ENCODE results near the gene GABRG2.

GABRG2 gene

DNA sequence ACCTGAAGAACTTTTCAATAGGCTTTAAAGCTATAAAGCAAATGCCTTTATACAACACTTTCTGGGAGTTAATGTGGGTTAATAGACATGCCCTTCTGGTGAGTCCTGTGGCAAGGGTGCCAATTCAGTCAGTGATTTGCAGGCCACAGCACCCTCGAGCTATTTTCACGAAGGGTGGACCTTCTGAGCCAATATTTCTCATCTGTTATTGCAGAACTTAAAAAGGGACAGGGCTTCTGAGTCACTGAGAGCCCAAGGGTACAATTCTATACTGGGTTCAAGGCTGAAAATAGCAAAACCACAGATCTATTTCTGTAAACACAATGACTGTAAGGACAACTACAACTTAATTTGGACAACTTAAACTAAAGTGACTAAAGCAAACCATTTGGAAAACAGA, 92.8 kb downstream of the GABRG2 start:
- TF ChIP-seq, protein P1, sequence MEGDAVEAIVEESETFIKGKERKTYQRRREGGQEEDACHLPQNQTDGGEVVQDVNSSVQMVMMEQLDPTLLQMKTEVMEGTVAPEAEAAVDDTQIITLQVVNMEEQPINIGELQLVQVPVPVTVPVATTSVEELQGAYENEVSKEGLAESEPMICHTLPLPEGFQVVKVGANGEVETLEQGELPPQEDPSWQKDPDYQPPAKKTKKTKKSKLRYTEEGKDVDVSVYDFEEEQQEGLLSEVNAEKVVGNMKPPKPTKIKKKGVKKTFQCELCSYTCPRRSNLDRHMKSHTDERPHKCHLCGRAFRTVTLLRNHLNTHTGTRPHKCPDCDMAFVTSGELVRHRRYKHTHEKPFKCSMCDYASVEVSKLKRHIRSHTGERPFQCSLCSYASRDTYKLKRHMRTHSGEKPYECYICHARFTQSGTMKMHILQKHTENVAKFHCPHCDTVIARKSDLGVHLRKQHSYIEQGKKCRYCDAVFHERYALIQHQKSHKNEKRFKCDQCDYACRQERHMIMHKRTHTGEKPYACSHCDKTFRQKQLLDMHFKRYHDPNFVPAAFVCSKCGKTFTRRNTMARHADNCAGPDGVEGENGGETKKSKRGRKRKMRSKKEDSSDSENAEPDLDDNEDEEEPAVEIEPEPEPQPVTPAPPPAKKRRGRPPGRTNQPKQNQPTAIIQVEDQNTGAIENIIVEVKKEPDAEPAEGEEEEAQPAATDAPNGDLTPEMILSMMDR (IDR thresholded peaks at IDR 0.05), result no peak
- Mint-ChIP-seq H3K36me3 (ENCODE audit: low read depth) (no peaks in the 10 kb centered on the region), H3K9me3 (peaks cover 6% of the 10 kb centered on the region), H3K4me3 (no peak overlapping the region), H3K4me1 (no peaks in the 10 kb centered on the region), H3K27ac (no peak overlapping the region), H3K27me3 (ENCODE audit: low read depth, poor library complexity) (no peaks in the 10 kb centered on the region)
- no peak for DNase-seq

DNA sequence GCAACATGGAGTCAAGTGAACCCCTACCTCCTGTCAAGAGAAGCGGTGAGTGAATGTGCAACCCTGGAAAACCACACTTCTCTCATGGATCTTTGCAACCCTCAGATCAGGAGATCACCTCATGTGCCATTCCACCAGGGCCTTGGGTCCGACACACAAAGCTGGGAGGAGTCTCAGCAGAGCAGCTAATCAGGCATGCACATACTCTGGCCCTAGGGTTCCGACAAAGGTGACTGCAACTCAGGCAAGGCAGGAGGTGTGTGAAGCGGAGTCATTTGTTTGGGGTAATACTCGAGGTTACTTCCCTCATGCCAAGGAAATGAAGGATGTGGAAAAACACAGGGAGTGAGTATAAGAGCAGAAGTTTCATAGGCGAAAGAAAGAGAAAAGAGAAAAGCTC, 96.1 kb downstream of the GABRG2 start:
- H3K4me3 Mint-ChIP-seq, result no peak overlapping the region
- H3K4me1 Mint-ChIP-seq, result no peaks in the 10 kb centered on the region
- no peak for DNase-seq
- TF ChIP-seq, protein P1 (IDR thresholded peaks at IDR 0.05), result no peak
- H3K27me3 Mint-ChIP-seq (ENCODE audit: low read depth, poor library complexity), result no peaks in the 10 kb centered on the region
- peaks cover 22% of the 10 kb centered on the region for H3K9me3 Mint-ChIP-seq
- no peaks in the 10 kb centered on the region for H3K36me3 Mint-ChIP-seq (ENCODE audit: low read depth)
- H3K27ac Mint-ChIP-seq, result no peak overlapping the region

DNA sequence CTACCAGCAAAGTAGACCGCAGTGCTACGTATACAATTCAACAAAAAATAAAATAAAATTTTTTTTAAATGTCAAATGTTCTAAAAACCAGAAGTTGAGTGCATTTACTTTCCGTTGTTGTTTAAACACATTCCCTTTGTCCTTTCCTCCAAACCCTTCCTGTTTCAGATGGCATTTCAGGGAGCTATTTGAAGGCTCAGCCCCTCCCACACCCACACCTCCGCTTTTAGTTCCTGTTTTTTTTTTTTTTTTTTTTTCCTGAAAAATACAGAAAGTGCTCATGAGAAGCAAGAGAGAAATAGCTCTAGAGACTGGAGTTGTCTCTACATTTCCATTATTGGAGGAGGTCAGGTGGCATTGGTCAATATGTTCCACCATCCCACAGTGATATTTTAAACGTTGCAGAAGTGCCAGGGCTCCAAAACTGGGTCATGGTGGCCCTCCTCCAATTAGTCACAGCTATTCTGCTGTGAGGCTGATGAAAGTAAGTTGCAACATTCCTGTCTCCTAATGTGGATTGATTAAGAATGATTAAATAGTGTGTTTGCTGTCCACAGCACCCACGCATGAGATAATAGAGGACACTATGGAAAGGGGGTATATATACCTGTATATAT, 106.9 kb downstream of the GABRG2 start:
- no peaks in the 10 kb centered on the region for H3K9me3 Mint-ChIP-seq
- H3K36me3 Mint-ChIP-seq (ENCODE audit: low read depth), result no peaks in the 10 kb centered on the region
- no peak overlapping the region for H3K27ac Mint-ChIP-seq
- DNase-seq, result no peak
- no peak overlapping the region for H3K4me3 Mint-ChIP-seq
- peaks cover 5% of the 10 kb centered on the region for H3K4me1 Mint-ChIP-seq
- TF ChIP-seq, protein P1 (IDR thresholded peaks at IDR 0.05), result no peak
- peaks cover 3% of the 10 kb centered on the region for H3K27me3 Mint-ChIP-seq (ENCODE audit: low read depth, poor library complexity)

DNA sequence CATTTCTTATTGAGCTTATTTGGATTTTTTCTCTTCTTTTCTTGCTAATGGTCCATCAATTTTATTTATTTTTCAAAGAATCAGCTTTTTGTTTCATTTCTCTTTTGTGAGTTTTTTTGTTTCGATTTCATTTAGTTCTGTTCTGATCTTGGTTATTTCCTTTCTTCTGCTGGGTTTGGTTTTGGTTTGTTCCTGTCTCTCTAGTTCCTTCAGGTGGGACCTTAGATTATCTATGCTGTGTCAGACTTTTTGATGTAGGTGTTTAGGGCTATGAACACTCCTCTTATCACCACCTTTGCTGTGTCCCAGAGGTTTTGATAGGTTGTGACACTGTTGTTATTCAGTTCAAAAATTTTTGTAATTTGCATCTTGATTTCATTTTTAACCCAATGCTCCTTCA, 119.8 kb downstream of the GABRG2 start:
- Mint-ChIP-seq H3K4me3 (no peak overlapping the region), H3K36me3 (ENCODE audit: low read depth) (no peaks in the 10 kb centered on the region), H3K4me1 (no peaks in the 10 kb centered on the region), H3K27me3 (ENCODE audit: low read depth, poor library complexity) (no peaks in the 10 kb centered on the region), H3K9me3 (peaks cover 12% of the 10 kb centered on the region), H3K27ac (no peak overlapping the region)
- TF ChIP-seq, protein P1 (IDR thresholded peaks at IDR 0.05), result no peak
- no peak for DNase-seq

DNA sequence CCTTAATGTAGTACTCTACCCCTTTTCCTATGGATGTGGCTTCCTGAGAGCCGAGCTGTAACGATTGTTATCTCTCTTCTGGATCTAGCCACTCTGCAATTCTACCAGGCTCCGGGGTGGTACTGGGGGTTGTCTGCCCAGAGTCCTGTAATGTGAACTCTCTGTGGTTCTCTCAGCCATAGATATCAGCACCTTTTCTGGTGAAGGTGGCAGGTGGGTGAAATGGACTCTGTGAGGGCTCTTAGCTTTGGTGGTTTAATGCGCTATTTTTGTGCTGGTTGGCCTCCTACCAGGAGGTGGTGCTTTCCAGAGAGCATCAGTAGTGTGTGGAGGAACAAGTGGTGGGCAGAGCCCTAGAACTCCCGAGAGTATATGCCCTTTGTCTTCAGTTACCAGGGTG, 122.1 kb downstream of the GABRG2 start:
- peaks cover 12% of the 10 kb centered on the region for H3K9me3 Mint-ChIP-seq
- no peak for DNase-seq
- H3K27me3 Mint-ChIP-seq (ENCODE audit: low read depth, poor library complexity), result no peaks in the 10 kb centered on the region
- H3K27ac Mint-ChIP-seq, result no peak overlapping the region
- no peaks in the 10 kb centered on the region for H3K4me1 Mint-ChIP-seq
- H3K4me3 Mint-ChIP-seq, result no peak overlapping the region
- TF ChIP-seq, protein P1 (IDR thresholded peaks at IDR 0.05), result no peak
- no peaks in the 10 kb centered on the region for H3K36me3 Mint-ChIP-seq (ENCODE audit: low read depth)

DNA sequence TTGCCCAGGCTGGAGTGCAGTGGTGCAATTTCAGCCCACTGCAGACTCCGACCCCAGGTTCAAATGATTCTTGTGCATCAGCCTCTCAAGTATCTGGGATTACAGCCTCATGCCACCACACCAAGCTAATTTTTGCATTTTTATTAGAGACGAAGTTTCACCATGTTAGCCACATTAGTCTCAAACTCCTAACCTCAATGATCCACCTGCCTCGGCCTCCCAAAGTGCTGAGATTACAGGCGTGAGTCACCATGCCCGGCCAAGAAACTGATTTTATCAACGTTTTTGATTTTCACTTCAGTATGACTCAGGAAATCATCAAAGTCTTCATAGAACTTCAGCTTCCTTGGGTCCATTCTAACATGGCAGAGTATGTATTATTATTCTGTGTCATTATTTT, 125.4 kb downstream of the GABRG2 start:
- no peak for DNase-seq
- Mint-ChIP-seq H3K36me3 (ENCODE audit: low read depth) (no peaks in the 10 kb centered on the region), H3K4me3 (no peak overlapping the region), H3K4me1 (no peaks in the 10 kb centered on the region), H3K27me3 (ENCODE audit: low read depth, poor library complexity) (no peaks in the 10 kb centered on the region), H3K9me3 (no peaks in the 10 kb centered on the region), H3K27ac (no peak overlapping the region)
- TF ChIP-seq, protein P1 (IDR thresholded peaks at IDR 0.05), result no peak

All from nephron progenitor cell (in vitro differentiated cells).